K562 (cell line): ENCODE data around the gene WIPF2. TPM values are rescaled to one million over a fixed set of nuclear protein-coding genes. Genes with fewer than 3 reads are reported as not detected.

Source experiments
- DEAF1 ChIP-seq: fragments of 450-650 bp; formaldehyde crosslinking; IDR thresholded peaks from 2 replicates; pipeline ENCODE4 v1.4.0; 2020; ENCODE audit warnings: mild to moderate bottlenecking, moderate library complexity
- GTF2A2 ChIP-seq: IDR thresholded peaks from 2 replicates; pipeline ENCODE4 v1.6.1; 2016; ENCODE audit warnings: mild to moderate bottlenecking, missing genetic modification characterization, missing compliant biosample characterization
- MXD1 ChIP-seq: fragments of 250-450 bp; sonication (Bioruptor Pico); IDR thresholded peaks from 2 replicates; pipeline ENCODE4 v1.8.0; 2021; ENCODE audit warnings: borderline replicate concordance, mild to moderate bottlenecking, moderate library complexity; ENCODE audit not compliant: poor library complexity, severe bottlenecking
- NFXL1 ChIP-seq: fragments of 450-650 bp; formaldehyde crosslinking; IDR thresholded peaks from 2 replicates; pipeline ENCODE4 v1.4.0; 2021; ENCODE audit warnings: mild to moderate bottlenecking
- ZBTB17 ChIP-seq: fragments of 450-650 bp; formaldehyde crosslinking; IDR thresholded peaks from 2 replicates; pipeline ENCODE4 v1.4.0; 2020; ENCODE audit warnings: mild to moderate bottlenecking
- ZMIZ1 ChIP-seq, 2 experiments: fragments of 150-350 bp in 1 of 2; IDR thresholded peaks; 2 replicates each; pipeline ENCODE4 v1.6.1; 2012 to 2016; ENCODE audit warnings: low read depth in 2 of 2, low read length in 2 of 2, mild to moderate bottlenecking in 1 of 2, moderate library complexity in 1 of 2
- polyA plus RNA-seq, 8 experiments: library from polyadenylated mRNA; depleted of rRNA in 4 of 8; stranded (reverse) in 5 of 8; unstranded in 3 of 8; fragments of >200 nt; fragmentation: Nextera tagmentation in 2 of 8; fragmentation: Illumina TruSeq in 1 of 8; extraction: Ambion mirVana in 2 of 8; extraction: Trizol in 1 of 8; gene quantifications; 2 replicates each; pipeline versions ENCODE4 v1.2.1 to v1.2.3, GENCODE V29; 2011 to 2014; ENCODE audit warnings: inconsistent platforms in 1 of 8, missing spikeins in 1 of 8
- total RNA-seq, 7 experiments: library from RNA; depleted of rRNA in 6 of 7; stranded (reverse); fragments of >200 nt in 6 of 7; fragmentation: Illumina TruSeq in 2 of 7; extraction: Trizol in 2 of 7; gene quantifications; 2 replicates each; pipeline versions ENCODE4 v1.2.1 to v1.2.3, GENCODE V29; 2011 to 2021; ENCODE audit warnings: low replicate concordance in 1 of 7

WIPF2 gene
- total and polyA plus RNA-seq, 9 of the 15 experiments (the other 6 are each of a cell fraction or from before 2014, with no cell fraction given) = 3.6 to 15.0 (median 5.3) TPM

- TF ChIP-seq ZMIZ1 (IDR thresholded peaks at IDR 0.05; ENCODE audit: low read depth in 2 of 2, low read length in 2 of 2) = no peak
- TF ChIP-seq MXD1 = no peak
- TF ChIP-seq ZBTB17 (CRISPR knock-in tag) = no peak
- TF ChIP-seq DEAF1 (CRISPR knock-in tag) = no peak
- TF ChIP-seq NFXL1 (CRISPR knock-in tag) = no peak
- TF ChIP-seq GTF2A2 (tag) = no peak
Observed at GRCh38 chr17:40170325-40170724, 48.8 kb upstream of the WIPF2 start (continued).
